Choroid plexus epithelial cell (primary cell): ENCODE data around the gene VWDE.

Source experiments
- DNase-seq: peaks from one replicate; pipeline ENCODE4 v3.0.0-alpha.2; 2010; ENCODE audit warnings: low read depth
- H3K4me3 ChIP-seq: 2 replicates; pipeline ENCODE4 v1.5.1; 2011; ENCODE audit warnings: low read depth, mild to moderate bottlenecking, control low read depth, low read length, moderate library complexity
- CTCF ChIP-seq: conservative IDR thresholded peaks from 2 replicates; pipeline ENCODE4 v1.5.1; 2011; ENCODE audit warnings: low read depth, mild to moderate bottlenecking, control low read depth, inconsistent platforms, low read length, moderate library complexity

VWDE gene

DNA sequence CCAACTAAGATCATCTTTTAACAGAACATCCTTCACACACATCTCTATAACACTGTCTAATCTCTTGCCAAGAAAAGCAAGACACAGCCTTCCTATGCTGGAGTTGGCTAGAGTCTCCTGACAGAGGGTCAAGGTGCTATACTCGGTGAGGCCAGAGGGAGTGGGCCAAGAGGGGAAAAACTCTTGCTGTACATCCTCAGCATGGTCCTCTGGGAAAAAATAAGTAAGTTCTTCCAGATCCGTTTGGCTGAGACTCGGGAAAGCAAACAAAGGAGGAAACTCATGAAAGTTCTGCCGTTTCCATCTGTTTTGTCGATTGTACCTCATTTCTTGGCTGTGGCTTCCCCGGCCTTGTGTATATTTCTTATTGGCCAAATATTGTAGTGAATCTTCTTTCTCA, 33.9 kb downstream of the VWDE start:
- H3K4me3 ChIP-seq: no peak overlapping the region
- TF ChIP-seq CTCF: no peak
- DNase-seq: no peak

DNA sequence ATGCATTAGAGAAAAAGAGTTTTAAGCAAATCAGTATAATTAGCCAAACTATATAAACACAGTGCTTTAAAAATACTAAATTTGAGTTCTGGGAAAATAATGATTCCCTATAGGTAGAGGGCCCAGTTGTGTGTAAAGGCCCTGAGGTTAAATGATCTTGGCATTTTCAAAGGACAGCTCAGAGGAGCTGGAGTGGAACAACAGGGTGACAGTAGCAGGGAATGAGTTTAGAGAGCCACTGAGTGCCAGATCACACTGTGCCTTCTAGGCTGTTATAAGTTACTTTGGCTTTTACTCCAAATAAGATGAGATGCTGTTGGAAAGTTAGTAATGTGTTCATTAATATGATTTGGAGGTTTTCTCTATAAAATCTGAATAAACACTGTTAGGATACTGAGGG, 34.6 kb downstream of the VWDE start:
- no peak for DNase-seq
- no peak for TF ChIP-seq CTCF
- no peak overlapping the region for H3K4me3 ChIP-seq

GRCh38 chr7:12360948-12361347, 42.7 kb downstream of the VWDE start:
- no peak overlapping the region for H3K4me3 ChIP-seq
- TF ChIP-seq CTCF: no peak
- no peak for DNase-seq

GRCh38 chr7:12358694-12359093, 45.0 kb downstream of the VWDE start:
- no peak for DNase-seq
- H3K4me3 ChIP-seq: no peak overlapping the region
- no peak for TF ChIP-seq CTCF

DNA sequence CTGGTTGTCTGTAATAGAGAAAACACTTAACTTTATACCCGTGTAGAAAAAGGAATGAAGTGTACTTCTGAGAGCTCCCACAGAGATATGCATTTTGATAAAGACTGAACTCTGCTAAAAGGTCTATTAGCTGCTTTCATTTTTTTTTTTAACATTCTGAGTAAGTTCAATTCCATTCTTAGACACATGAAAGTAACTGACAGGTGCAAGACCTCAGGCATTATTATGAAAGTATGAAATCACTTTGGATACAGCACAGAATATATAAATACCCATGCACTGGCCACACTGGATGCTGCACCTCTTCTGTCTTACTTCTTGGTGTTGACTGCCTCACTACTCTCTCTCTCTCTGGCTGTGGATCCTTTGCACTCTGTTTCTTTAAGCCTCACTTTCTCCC, 46.2 kb downstream of the VWDE start:
- no peak for DNase-seq
- TF ChIP-seq CTCF: no peak
- no peak overlapping the region for H3K4me3 ChIP-seq

DNA sequence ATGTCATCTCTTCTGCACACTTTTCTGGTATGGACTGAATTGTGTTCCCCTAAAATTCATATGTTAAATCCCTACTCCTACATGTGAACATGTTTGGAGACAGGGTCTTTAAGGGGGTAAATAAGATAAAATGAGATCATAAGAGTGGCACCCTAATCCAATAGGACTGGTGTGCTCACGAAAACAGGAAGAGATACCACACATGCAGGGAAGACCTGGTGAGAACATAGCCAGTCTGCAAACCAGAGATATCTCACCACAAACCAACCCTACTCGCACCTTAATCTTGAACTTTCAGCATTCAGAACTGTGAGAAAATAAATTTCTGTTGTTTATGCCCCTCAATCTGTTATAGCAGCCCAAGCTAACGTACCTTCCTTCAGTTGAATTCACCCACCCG, 51.8 kb downstream of the VWDE start:
- TF ChIP-seq CTCF: no peak
- no peak overlapping the region for H3K4me3 ChIP-seq
- no peak for DNase-seq

- H3K4me3 ChIP-seq: no peak overlapping the region
- no peak for DNase-seq
- no peak for TF ChIP-seq CTCF
Observed at GRCh38 chr7:12350971-12351370, 52.7 kb downstream of the VWDE start.
